OCI-LY3 (cell line): Measurements from ENCODE around the gene GRIK5.

Source experiments
- H2AFZ ChIP-seq: fragments of 200-600, 300-600 bp; shearing (Covaris generic); 2 replicates; pipeline ENCODE4 v1.6.0; 2014; ENCODE audit warnings: antibody characterized with exemption, low read depth, low read length
- H3K27ac ChIP-seq: fragments of 200-600, 300-600 bp; sonication (generic); 2 replicates; pipeline ENCODE4 v1.5.1; 2014; ENCODE audit warnings: mild to moderate bottlenecking, low read length, moderate library complexity, mixed read lengths
- H3K27me3 ChIP-seq: fragments of 200-600, 300-600 bp; sonication (generic); 2 replicates; pipeline ENCODE4 v1.6.1; 2014; ENCODE audit warnings: low read depth, low read length, mixed read lengths
- H3K36me3 ChIP-seq: fragments of 200-600, 300-600 bp; sonication (generic); replicated peaks from 2 replicates; pipeline ENCODE3; 2014; ENCODE audit warnings: low read depth, low read length, mixed read lengths
- H3K4me1 ChIP-seq: fragments of 300-600, 200-600 bp; sonication (generic); 2 replicates; pipeline ENCODE4 v1.6.1; 2014; ENCODE audit warnings: low read length, mixed read lengths
- H3K4me2 ChIP-seq: fragments of 200-600, 300-600 bp; sonication (generic); 2 replicates; pipeline ENCODE4 v1.6.1; 2014; ENCODE audit warnings: low read length, mixed read lengths
- H3K4me3 ChIP-seq: fragments of 300-600, 200-600 bp; sonication (generic); 2 replicates; pipeline ENCODE4 v1.5.1; 2014; ENCODE audit warnings: antibody characterized with exemption, mild to moderate bottlenecking, low read length, moderate library complexity
- H3K79me2 ChIP-seq: fragments of 300-600, 200-600 bp; shearing (Covaris generic); 2 replicates; pipeline ENCODE4 v1.6.1; 2014; ENCODE audit warnings: mild to moderate bottlenecking, low read length, mixed read lengths
- H3K9ac ChIP-seq: fragments of 300-600, 200-600 bp; shearing (Covaris generic); 2 replicates; pipeline ENCODE4 v1.6.0; 2014; ENCODE audit warnings: mild to moderate bottlenecking, low read length, moderate library complexity
- H3K9me3 ChIP-seq: fragments of 200-600, 300-600 bp; shearing (Covaris generic); 2 replicates; pipeline ENCODE4 v1.6.1; 2014; ENCODE audit warnings: low read length, mixed read lengths; ENCODE audit not compliant: insufficient read depth
- H4K20me1 ChIP-seq: fragments of 200-600, 300-600 bp; sonication (generic); 2 replicates; pipeline ENCODE4 v1.6.1; 2016; ENCODE audit warnings: low read length, mixed read lengths; ENCODE audit not compliant: insufficient read depth
- CTCF ChIP-seq: fragments of 200-600, 300-600 bp; sonication (generic); IDR thresholded peaks from 2 replicates; pipeline ENCODE4 v1.5.1; 2014; ENCODE audit warnings: antibody characterized with exemption, low read length, low read depth
- EZH2phosphoT487 ChIP-seq: fragments of 200-600 bp; shearing (Covaris generic); IDR thresholded peaks from 2 replicates; pipeline ENCODE4 v1.6.1; 2018; ENCODE audit warnings: antibody characterized with exemption, mixed run types, low read depth

GRIK5 gene

DNA sequence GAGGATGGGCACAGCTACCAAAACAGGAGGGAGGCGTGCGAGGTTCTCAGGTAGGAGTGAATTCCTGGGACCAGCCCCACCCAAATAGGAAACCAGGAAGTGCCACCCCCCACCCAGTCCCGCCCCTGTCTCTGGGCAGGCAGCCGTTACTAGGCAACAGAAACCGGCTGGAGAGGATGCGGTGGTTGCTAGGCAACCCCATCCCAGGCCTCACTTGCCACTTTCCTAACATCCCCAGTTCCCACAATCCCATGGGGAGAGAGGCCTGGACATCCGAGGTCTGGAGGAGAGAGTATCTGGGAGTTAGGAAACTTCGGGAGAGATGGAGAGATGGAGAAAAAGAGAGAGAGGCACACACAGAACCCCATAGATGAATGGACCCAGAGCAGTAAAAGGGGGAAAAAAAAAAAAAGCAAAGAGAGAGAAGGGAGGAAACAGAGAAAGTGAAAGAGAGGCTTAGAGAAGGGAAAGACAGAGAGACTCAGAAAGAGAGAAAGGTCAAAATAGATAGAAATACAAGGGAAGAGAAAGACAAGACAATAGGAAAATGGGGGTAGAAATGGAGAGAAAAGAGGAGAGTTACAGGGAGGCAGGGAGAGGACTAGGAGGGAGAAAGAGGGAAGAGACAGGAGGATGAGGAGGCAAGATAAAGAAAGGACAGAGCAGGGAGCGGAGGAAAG is 3.8 kb downstream of the GRIK5 start:
- Histone ChIP-seq H4K20me1 (no peaks in the 10 kb centered on the region), H3K4me1 (no peaks in the 10 kb centered on the region), H3K9me3 (no peaks in the 10 kb centered on the region), H3K4me2 (no peak overlapping the region), H3K27ac (no peak overlapping the region), H3K27me3 (peaks cover 28% of the 10 kb centered on the region), H2AFZ (no peak overlapping the region), H3K79me2 (no peaks in the 10 kb centered on the region), H3K4me3 (no peak overlapping the region), H3K9ac (no peak overlapping the region), H3K36me3 (no peaks in the 10 kb centered on the region)
- TF ChIP-seq CTCF (no peak), EZH2phosphoT487 (no peak)

DNA sequence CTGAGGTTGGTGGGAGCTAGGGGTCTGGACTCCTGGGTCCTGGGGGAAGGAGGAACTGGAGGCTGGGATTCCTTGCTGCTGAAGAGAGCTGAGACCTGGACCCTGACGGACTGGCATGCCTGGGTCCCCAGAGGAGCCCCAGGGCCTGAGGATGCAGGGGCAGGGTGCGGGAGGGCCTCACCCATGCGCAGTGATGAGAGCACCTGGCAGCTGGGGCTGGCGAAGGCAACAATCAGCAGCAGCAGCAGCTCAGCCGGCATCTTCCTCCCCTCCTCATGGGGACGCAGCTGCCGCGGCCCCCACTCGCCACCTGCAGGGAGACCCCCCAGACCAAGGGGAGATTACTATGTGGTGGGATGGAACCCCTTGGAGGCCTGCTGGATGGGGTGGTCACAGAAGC is 4.5 kb downstream of the GRIK5 start:
- Histone ChIP-seq H4K20me1 (no peaks in the 10 kb centered on the region), H3K4me1 (no peaks in the 10 kb centered on the region), H3K4me3 (no peak overlapping the region), H3K79me2 (no peaks in the 10 kb centered on the region), H3K36me3 (no peaks in the 10 kb centered on the region), H3K9ac (no peak overlapping the region), H3K4me2 (no peak overlapping the region), H3K27ac (no peak overlapping the region), H2AFZ (no peak overlapping the region), H3K9me3 (no peaks in the 10 kb centered on the region), H3K27me3 (peaks cover 28% of the 10 kb centered on the region)
- TF ChIP-seq EZH2phosphoT487 (no peak), CTCF (no peak)

DNA sequence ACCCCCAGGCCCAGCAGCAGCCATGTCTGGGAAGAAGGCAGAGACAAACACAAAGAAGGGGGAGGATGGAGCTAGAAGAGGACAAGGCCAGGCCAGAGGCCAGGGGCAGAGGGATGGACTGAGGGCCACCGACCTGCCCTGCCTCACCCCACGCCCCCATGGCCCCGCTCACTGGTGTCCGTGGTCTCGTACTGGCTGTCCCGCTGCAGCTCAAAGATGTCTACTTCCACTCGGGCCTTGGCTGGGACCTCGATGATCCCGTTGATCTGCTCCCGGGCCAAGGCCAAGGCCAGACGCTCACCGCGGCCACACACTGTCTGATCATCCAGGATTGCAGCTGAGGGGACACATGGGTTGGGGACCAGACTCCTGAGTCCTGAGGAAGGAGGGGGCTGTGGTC is 5.0 kb downstream of the GRIK5 start:
- Histone ChIP-seq H3K27me3 (peaks cover 28% of the 10 kb centered on the region), H3K4me3 (no peak overlapping the region), H3K36me3 (no peaks in the 10 kb centered on the region), H2AFZ (no peak overlapping the region), H3K9ac (no peak overlapping the region), H3K9me3 (no peaks in the 10 kb centered on the region), H3K4me2 (no peak overlapping the region), H3K27ac (no peak overlapping the region), H3K79me2 (no peaks in the 10 kb centered on the region), H4K20me1 (no peaks in the 10 kb centered on the region), H3K4me1 (no peaks in the 10 kb centered on the region)
- TF ChIP-seq CTCF (no peak), EZH2phosphoT487 (no peak)

- Histone ChIP-seq H3K4me3 (no peak overlapping the region), H3K27me3 (peaks cover 28% of the 10 kb centered on the region), H3K4me1 (no peaks in the 10 kb centered on the region), H4K20me1 (no peaks in the 10 kb centered on the region), H3K27ac (no peak overlapping the region), H3K79me2 (no peaks in the 10 kb centered on the region), H3K9me3 (no peaks in the 10 kb centered on the region), H3K36me3 (no peaks in the 10 kb centered on the region), H3K4me2 (no peak overlapping the region), H2AFZ (no peak overlapping the region), H3K9ac (no peak overlapping the region)
- no peak for TF ChIP-seq EZH2phosphoT487
- no peak for TF ChIP-seq CTCF
Measured at GRCh38 chr19:42064432-42064831, 5.6 kb downstream of the GRIK5 start.
